Measurements from ENCODE around the gene FASLG.
"Not testable (repeated sequence)": the region's sequence is repeated elsewhere in the genome, so short reads cannot be mapped to it uniquely, and the experiment has no call there.

The FASLG gene, protein sequence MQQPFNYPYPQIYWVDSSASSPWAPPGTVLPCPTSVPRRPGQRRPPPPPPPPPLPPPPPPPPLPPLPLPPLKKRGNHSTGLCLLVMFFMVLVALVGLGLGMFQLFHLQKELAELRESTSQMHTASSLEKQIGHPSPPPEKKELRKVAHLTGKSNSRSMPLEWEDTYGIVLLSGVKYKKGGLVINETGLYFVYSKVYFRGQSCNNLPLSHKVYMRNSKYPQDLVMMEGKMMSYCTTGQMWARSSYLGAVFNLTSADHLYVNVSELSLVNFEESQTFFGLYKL

GRCh38 chr1:172658871-172659453, at the start of gene FASLG:
Gene FASLG, plus strand, starts transcription at chr1:172659103. Its CDS starts 99 bp downstream, at chr1:172659202.
- no peak for DNase-seq (ENCODE audit: low read depth in 2 of 2)

- DNase-seq (ENCODE audit: low read depth in 2 of 2), result no peak
These were observed 49.4 kb upstream of the FASLG start for GRCh38 chr1:172609528-172609927.

- no peak for DNase-seq (ENCODE audit: low read depth in 2 of 2)
These were observed 46.4 kb upstream of the FASLG start for GRCh38 chr1:172612478-172612877.

DNA sequence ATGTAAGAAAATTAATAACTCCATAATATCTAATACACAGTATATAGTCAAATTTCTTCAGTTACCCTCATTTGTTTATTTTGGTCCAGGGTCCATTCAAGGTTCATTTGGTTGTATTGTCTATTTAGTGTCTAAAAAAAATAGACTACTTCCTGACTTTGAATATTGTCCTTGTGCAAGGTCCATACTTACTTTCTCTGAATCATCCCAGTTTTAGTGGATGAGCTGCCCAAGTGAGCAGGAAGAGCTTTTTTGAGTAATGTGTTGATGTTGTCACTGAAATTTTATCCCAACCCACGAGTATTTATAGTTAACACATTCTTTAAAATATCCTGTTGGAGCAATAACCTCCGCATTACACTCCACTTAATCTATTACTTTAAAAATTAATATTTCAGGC, 45.6 kb upstream of the FASLG start:
- no peak for DNase-seq (ENCODE audit: low read depth in 2 of 2)

- DNase-seq (ENCODE audit: low read depth in 2 of 2), result no peak
These were observed 42.7 kb upstream of the FASLG start for GRCh38 chr1:172616195-172616594.

DNA sequence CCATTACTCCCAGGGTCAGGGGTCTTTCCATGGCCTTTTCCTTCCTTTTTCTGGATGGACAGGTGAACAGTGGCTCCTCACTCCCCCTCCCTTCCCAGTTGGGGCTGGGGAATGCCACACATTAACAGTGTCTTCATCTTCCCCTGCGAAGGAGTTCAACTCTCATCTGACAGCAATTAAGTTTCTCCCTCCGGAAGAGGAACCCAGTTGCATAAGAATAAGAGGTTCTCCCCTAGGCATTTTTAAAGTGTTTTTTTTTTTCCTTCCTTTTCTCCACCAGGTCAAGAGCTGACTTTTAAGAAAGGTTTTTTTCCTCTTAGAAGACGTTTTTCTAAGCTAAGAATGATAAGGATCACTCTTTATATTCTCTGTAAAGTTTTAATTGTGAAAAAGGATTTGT, 42.3 kb upstream of the FASLG start:
- DNase-seq (ENCODE audit: low read depth in 2 of 2), result no peak

DNA sequence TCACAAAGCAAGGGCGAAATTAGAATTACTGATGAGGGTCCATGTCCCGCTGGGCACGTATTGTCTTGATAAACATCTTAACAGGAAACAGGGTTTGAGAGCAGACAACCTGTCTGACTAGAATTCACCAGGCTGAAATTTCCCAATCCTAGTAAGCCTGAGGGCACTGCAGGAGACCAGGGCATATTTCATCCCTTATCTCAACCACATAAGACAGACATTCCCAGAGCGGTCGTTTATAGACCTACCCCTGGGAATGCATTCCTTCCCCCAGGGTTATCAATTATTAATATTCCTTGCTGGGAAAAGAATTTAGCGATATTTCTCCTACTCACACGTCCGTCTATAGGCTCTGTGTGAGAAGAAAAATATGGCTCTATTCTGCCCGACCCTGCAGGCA, 38.3 kb upstream of the FASLG start:
- DNase-seq (ENCODE audit: low read depth in 2 of 2), result not testable (repeated sequence)

DNA sequence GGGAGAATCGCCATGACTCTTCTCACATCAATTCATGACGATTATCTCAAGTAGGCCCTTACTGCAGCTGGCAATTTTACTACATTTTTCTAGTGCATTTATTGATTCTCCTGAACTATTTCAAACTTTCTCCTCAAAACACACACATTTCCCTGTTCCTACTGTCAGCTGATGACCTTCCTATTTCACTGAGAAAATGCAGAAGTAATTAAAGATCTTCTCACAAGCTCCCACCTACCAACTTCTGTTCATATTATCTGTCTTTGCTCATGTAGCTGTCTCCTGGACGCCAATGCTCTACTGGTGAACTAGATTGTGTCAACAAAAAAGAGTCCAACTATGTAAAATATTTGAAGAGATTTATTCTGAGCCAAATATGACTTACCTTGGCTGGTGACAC, 36.4 kb upstream of the FASLG start:
- no peak for DNase-seq (ENCODE audit: low read depth in 2 of 2)

- no peak for DNase-seq (ENCODE audit: low read depth in 2 of 2)
These were observed 35.2 kb upstream of the FASLG start for GRCh38 chr1:172623748-172624147.

GRCh38 chr1:172626845-172627244, 32.1 kb upstream of the FASLG start:
- DNase-seq (ENCODE audit: low read depth in 2 of 2), result no peak

GRCh38 chr1:172627702-172628101, 31.2 kb upstream of the FASLG start:
- DNase-seq (ENCODE audit: low read depth in 2 of 2), result no peak

DNA sequence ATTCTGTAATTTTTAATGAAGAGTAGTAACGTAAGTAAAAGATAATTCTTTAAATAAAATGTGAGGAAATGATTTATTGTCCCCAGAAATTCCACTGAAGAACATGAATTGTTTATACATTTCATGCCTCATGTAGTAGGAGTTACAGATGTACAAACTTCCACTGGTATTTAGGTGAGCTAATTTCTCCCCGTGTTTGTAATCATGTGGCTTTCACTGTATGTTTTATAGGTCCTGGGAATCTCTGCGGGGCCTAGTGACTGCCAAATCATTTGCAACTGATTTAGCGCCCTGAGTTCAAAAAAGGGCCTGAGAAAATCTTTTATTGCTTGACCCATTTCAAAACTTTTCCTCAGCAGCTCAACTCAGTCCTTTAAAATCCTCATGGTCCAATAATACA, 30.5 kb upstream of the FASLG start:
- no peak for DNase-seq (ENCODE audit: low read depth in 2 of 2)

DNA sequence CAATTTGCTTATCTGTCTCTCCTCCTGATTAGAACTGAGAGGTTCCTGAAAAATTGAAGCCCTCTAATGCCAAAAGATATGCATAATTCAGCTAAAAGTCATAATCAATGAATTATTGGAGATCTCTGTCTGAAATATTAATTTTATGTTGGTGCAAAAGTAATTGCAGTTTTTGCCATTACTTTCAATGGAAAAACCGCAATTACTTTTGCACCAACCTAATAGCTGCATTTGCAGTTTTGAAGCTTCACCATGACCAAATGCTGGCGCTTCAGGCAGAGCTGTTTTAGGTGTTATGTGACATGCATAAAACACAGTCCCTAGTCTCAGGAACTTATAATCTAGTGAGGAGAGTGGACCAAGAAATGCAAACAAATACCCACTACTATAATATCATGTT, 29.7 kb upstream of the FASLG start:
- DNase-seq (ENCODE audit: low read depth in 2 of 2), result no peak

DNA sequence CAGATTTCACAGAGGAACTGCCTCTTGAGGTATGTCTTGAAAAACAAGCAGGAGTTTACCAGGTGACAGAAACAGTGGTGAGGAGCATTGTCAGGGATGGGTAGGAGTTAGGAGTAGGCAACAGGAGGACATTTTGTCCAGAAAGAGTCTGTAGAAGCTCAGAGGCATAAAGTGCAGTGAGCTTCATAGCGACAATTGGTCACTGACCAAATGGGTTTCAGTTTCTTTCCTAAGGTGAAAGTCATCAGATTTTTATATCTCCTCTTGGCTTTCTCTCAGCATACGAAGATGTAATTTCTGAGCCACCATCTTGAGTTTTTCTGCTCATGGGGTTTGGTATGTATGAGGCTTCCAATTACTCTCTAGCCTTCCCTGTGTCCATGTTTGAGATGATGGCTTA, 29.3 kb upstream of the FASLG start:
- no peak for DNase-seq (ENCODE audit: low read depth in 2 of 2)

DNA sequence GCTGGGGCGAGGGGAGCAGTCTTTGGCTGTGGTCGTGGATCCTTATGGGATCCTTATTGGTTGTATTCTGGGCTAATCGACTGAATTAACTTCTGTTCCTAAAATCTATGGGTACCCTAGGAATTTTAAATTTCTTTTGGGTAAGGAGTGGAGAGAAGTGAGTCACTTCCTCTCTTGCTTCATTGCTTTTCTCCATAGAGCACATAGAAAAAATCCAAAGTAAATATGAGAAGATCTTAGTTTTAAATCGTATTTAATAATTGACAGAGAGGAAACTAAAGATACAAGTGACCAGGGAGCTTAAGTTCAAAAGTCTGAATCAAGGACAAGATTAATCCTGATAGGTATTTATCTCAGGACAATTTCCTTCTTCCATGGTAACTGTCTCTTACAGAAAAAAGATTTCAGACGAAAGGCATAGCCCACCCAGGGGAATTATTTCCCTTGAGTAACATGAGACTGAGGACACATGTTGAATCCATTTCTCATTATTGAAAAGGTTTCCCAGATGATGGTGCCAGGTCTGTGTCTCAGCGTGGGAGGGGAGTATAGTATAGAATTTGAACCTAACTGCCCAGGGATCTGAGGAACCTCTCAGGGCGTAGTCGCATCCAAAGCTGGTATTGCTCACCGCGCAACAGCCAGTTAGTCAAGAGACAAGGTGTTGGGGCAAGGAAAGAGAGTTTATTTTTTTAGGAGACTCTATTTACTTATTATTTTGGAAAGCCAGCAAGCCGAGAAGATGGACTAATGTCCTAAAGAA, 28.7 kb upstream of the FASLG start:
- DNase-seq (ENCODE audit: low read depth in 2 of 2), result no peak

GRCh38 chr1:172630868-172631267, 28.0 kb upstream of the FASLG start:
- no peak for DNase-seq (ENCODE audit: low read depth in 2 of 2)

- DNase-seq (ENCODE audit: low read depth in 2 of 2), result no peak
These were observed 21.4 kb upstream of the FASLG start for GRCh38 chr1:172637522-172637921.

- no peak for DNase-seq (ENCODE audit: low read depth in 2 of 2)
These were observed 20.7 kb upstream of the FASLG start for GRCh38 chr1:172638249-172638648.

GRCh38 chr1:172638885-172639831, 19.7 kb upstream of the FASLG start:
- DNase-seq (ENCODE audit: low read depth in 2 of 2), result peak; percentile 33 to 40

DNA sequence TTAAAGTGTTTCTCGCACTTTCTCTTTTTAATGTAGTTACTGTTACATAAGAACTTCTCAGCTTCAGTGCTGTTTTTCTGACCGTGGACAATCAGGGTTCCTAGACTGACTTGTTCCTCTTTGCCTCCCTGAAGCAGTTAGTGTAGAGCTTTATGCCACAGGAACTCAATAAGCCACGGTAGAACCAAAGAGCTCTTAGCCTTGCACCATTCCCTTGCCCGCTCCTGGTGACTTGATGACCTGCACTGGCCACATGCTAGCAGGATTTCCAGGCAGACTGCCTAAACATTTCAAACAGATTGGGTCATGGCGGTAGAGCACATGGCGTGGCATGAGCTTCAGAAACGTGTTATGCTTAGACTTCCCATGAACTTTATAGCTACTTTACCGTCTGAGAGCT, 18.8 kb upstream of the FASLG start:
- no peak for DNase-seq (ENCODE audit: low read depth in 2 of 2)

DNA sequence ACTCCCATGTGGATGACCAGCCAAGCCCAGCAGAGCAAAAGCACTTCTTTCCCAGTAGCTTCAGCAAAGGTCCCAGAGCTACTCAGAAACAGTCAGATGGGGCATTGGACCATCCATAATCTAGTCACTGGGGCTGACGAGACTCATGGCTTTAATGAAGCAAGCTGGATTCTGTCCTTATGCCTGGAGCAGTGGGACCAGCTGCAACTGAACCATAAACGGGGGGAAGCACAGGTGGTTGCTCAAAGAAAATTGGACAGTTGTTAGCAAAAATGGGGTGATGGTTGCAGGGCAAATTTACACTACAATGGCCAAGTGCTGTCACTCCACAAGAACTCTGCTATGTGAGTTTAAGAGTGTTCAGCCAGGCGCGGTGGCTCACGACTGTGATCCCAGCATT, 17.4 kb upstream of the FASLG start:
- DNase-seq (ENCODE audit: low read depth in 2 of 2), result no peak

DNA sequence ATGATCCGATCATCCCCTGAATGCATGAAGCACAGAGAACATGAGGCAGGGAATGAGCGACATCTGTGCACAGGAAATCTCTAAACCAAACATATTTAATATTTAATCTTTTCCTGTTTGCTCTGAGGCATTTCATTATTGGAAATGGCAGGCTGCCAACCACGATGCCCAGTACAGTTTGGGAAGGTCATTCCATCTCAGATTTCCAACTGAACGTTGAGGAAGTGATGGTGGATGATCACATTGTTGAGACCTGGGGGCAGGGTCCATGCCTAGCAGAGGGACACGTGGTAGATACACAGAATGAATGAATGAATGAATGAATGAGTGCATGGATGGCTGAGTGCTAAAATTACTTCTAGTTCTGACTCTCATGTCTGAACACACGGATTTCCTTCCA, 15.9 kb upstream of the FASLG start:
- DNase-seq (ENCODE audit: low read depth in 2 of 2), result no peak

Measured in stimulated activated CD8-positive, alpha-beta memory T cell treated with anti-CD3 and anti-CD28 coated beads, Interleukin-7, amount 100 ng/mL, for 1 hour (primary cell).